MM.1S (cell line): ENCODE measurements around the gene GLB1L2.

ENCODE experiments used
- DNase-seq: peaks from one replicate; pipeline ENCODE4 v3.0.0-alpha.2; 2015
- H2AFZ ChIP-seq: fragments of 300-600 bp; sonication (generic); 2 replicates; pipeline ENCODE4 v1.6.0; 2016; ENCODE audit warnings: antibody characterized with exemption, low read length
- H3F3A ChIP-seq: fragments of 300-600 bp; sonication (generic); 2 replicates; pipeline ENCODE4 v1.6.1; 2016; ENCODE audit warnings: mild to moderate bottlenecking, antibody characterized with exemption, low read length, moderate library complexity, mixed read lengths; ENCODE audit not compliant: insufficient read depth
- H3K27ac ChIP-seq: fragments of 300-600 bp; sonication (generic); 2 replicates; pipeline ENCODE4 v1.5.1; 2016; ENCODE audit warnings: mild to moderate bottlenecking, low read length
- H3K27me3 ChIP-seq: fragments of 300-600 bp; sonication (generic); replicated peaks from 2 replicates; pipeline ENCODE4 v1.6.0; 2016; ENCODE audit warnings: low read length; ENCODE audit not compliant: insufficient read depth
- H3K36me3 ChIP-seq: fragments of 300-600 bp; sonication (generic); replicated peaks from 2 replicates; pipeline ENCODE4 v1.6.1; 2016; ENCODE audit warnings: mild to moderate bottlenecking, low read length, mixed read lengths; ENCODE audit not compliant: insufficient read depth
- H3K4me1 ChIP-seq: fragments of 300-600 bp; sonication (generic); 2 replicates; pipeline ENCODE4 v1.6.1; 2016; ENCODE audit warnings: low read length, mixed read lengths
- H3K4me2 ChIP-seq: fragments of 300-600 bp; sonication (generic); 2 replicates; pipeline ENCODE4 v1.6.0; 2016; ENCODE audit warnings: low read depth, low read length
- H3K4me3 ChIP-seq: fragments of 300-600 bp; sonication (generic); 2 replicates; pipeline ENCODE4 v1.5.1; 2016; ENCODE audit warnings: low read length, mixed read lengths
- H3K79me2 ChIP-seq: fragments of 300-600 bp; sonication (generic); 2 replicates; pipeline ENCODE4 v1.6.1; 2016; ENCODE audit warnings: mixed run types, low read length, mixed read lengths
- H3K9ac ChIP-seq: fragments of 300-600 bp; sonication (generic); 2 replicates; pipeline ENCODE4 v1.6.1; 2016; ENCODE audit warnings: low read length, mixed read lengths
- H3K9me2 ChIP-seq: fragments of 300-600 bp; sonication (generic); replicated peaks from 2 replicates; pipeline ENCODE4 v1.6.1; 2016; ENCODE audit warnings: mild to moderate bottlenecking, low read length, mixed read lengths; ENCODE audit not compliant: insufficient read depth
- H3K9me3 ChIP-seq: fragments of 300-600 bp; sonication (generic); replicated peaks from 2 replicates; pipeline ENCODE4 v1.6.1; 2016; ENCODE audit warnings: mild to moderate bottlenecking, low read length, mixed read lengths; ENCODE audit not compliant: insufficient read depth
- H4K20me1 ChIP-seq: fragments of 300-600 bp; sonication (generic); 2 replicates; pipeline ENCODE4 v1.6.1; 2016; ENCODE audit warnings: mild to moderate bottlenecking, low read length, moderate library complexity, mixed read lengths; ENCODE audit not compliant: insufficient read depth
- CTCF ChIP-seq: fragments of 300-600 bp; sonication (generic); IDR thresholded peaks from 2 replicates; pipeline ENCODE4 v1.5.1; 2016; ENCODE audit warnings: antibody characterized with exemption, low read length, mixed read lengths
- EZH2 ChIP-seq: fragments of 300-600 bp; sonication (generic); optimal IDR thresholded peaks from 2 replicates; pipeline ENCODE3; 2017; ENCODE audit warnings: low read depth, mild to moderate bottlenecking, antibody characterized with exemption, low read length, mixed read lengths
- EZH2phosphoT487 ChIP-seq: fragments of 300-600 bp; sonication (generic); IDR thresholded peaks from 2 replicates; pipeline ENCODE4 v1.6.1; 2018; ENCODE audit warnings: antibody characterized with exemption, low read length

GLB1L2 gene

GRCh38 chr11:134355136-134355535, 23.3 kb downstream of the GLB1L2 start:
- H3K36me3 ChIP-seq, result no peaks in the 10 kb centered on the region
- H3K9me3 ChIP-seq, result no peaks in the 10 kb centered on the region
- no peaks in the 10 kb centered on the region for H3K27me3 ChIP-seq
- TF ChIP-seq EZH2, result no peak
- no peak for TF ChIP-seq EZH2phosphoT487
- no peak for TF ChIP-seq CTCF
- no peak overlapping the region for H3K4me3 ChIP-seq
- H3K4me2 ChIP-seq, result no peak overlapping the region
- no peaks in the 10 kb centered on the region for H4K20me1 ChIP-seq
- no peak for DNase-seq
- H3K4me1 ChIP-seq, result no peaks in the 10 kb centered on the region
- no peaks in the 10 kb centered on the region for H3F3A ChIP-seq
- no peaks in the 10 kb centered on the region for H3K79me2 ChIP-seq
- H2AFZ ChIP-seq, result no peak overlapping the region
- H3K9me2 ChIP-seq, result no peaks in the 10 kb centered on the region
- no peak overlapping the region for H3K27ac ChIP-seq
- no peak overlapping the region for H3K9ac ChIP-seq

- Histone ChIP-seq H2AFZ (no peak overlapping the region), H3K9ac (no peak overlapping the region), H3K4me2 (no peak overlapping the region)
These were observed 23.9 kb downstream of the GLB1L2 start for GRCh38 chr11:134355656-134356055.

GRCh38 chr11:134356656-134357544, 25.1 kb downstream of the GLB1L2 start:
- Histone ChIP-seq H3K79me2 (no peaks in the 10 kb centered on the region), H2AFZ (no peak overlapping the region), H3K9ac (no peak overlapping the region), H3K4me1 (no peaks in the 10 kb centered on the region), H3K9me3 (no peaks in the 10 kb centered on the region), H3K27ac (no peak overlapping the region), H3K27me3 (no peaks in the 10 kb centered on the region), H3F3A (no peaks in the 10 kb centered on the region), H3K4me2 (no peak overlapping the region), H3K4me3 (no peak overlapping the region), H3K9me2 (no peaks in the 10 kb centered on the region), H4K20me1 (no peaks in the 10 kb centered on the region), H3K36me3 (no peaks in the 10 kb centered on the region)
- TF ChIP-seq CTCF (no peak), EZH2 (no peak), EZH2phosphoT487 (no peak)
- DNase-seq, result no peak

More at GRCh38 chr11:134355656-134356055, 23.9 kb downstream of the GLB1L2 start:
- H3F3A ChIP-seq, result no peaks in the 10 kb centered on the region
- H3K27ac ChIP-seq, result no peak overlapping the region
- no peaks in the 10 kb centered on the region for H3K79me2 ChIP-seq
- TF ChIP-seq CTCF (no peak), EZH2 (no peak), EZH2phosphoT487 (no peak)
- H4K20me1 ChIP-seq, result no peaks in the 10 kb centered on the region
- H3K9me2 ChIP-seq, result no peaks in the 10 kb centered on the region
- H3K4me3 ChIP-seq, result no peak overlapping the region
- H3K27me3 ChIP-seq, result no peaks in the 10 kb centered on the region
- H3K4me1 ChIP-seq, result no peaks in the 10 kb centered on the region
- DNase-seq, result no peak
- H3K36me3 ChIP-seq, result no peaks in the 10 kb centered on the region
- H3K9me3 ChIP-seq, result no peaks in the 10 kb centered on the region
